Erythroblast (primary cell): ENCODE measurements around the gene ZDHHC17.

Source experiments
- GATA1 ChIP-seq: IDR thresholded peaks from 2 replicates; pipeline ENCODE4 v1.6.1; 2011; ENCODE audit warnings: low read depth, mild to moderate bottlenecking, control low read depth, low read length, moderate library complexity
- POLR2A ChIP-seq: IDR thresholded peaks from 2 replicates; pipeline ENCODE4 v1.6.1; 2011; ENCODE audit warnings: mild to moderate bottlenecking, low read length

DNA sequence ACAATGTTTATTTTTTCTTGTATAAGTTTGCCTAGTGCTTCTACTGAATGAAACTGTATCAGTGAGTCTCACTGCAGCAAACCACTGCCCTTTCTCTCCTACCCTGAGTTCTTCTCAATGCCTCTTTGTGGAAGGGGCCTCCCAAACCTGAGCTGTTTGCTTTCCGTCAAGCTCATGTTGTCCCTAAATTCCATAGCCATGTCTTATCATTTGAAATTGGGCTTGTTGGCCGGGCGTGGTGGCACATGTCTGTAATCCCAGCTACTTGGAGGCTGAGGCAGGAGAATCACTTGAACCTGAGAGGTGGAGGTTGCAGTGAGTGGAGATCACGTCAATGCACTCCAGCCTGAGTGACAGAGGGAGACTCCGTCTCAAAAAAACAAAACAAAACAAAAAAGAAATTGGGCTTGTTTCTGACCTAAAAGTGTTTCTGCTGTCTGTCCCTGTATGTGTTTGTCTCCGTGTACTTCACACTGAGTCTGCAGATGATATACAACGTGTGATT lies 116.7 kb downstream of the ZDHHC17 start:
- TF ChIP-seq POLR2A (no peak), GATA1 (no peak)
